T-cell (primary cell): ENCODE data around the gene NIPSNAP2. TPM values are rescaled to one million over a fixed set of nuclear protein-coding genes. Genes with fewer than 3 reads are reported as not detected.
A peak's percentile ranks its signal among the peaks of the same experiment; 100 is the strongest.

Source experiments
- ATAC-seq, 4 experiments: fragments of 200-7000 bp in 3 of 4; fragments of 150-1000 bp in 1 of 4; cut with Tn5 transposase; replicated peaks in 1 of 4; 1 replicate in 3 of 4; 2 replicates in 1 of 4; pipeline ENCODE4 v1.10.0; 2021; ENCODE audit warnings: moderate library complexity in 3 of 4, mild to moderate bottlenecking in 2 of 4, moderate number of reproducible peaks in 1 of 4
- CTCF ChIA-PET, 2 donors: fragments of 300-600 bp; sonication (Branson Sonifier 250); formaldehyde crosslinking; loops; one replicate each; lab custom pipeline; 2022; ENCODE audit warnings: antibody characterized with exemption in 2 of 2; lab: Charles Lee
- POLR2A ChIA-PET, 2 donors: fragments of 300-600 bp; sonication (Branson Sonifier 250); formaldehyde crosslinking; loops; one replicate each; lab custom pipeline; 2022; ENCODE audit warnings: antibody characterized with exemption in 2 of 2; lab: Charles Lee
- DNase-seq, 35 experiments: peaks; one replicate each; pipeline versions ENCODE4 v3.0.0 to v3.0.0-alpha.2; 2013 to 2023
- H3K27ac ChIP-seq: one replicate; pipeline ENCODE4 v1.5.1; 2013; ENCODE audit warnings: low read length
- H3K27me3 ChIP-seq, 2 experiments: replicated peaks in 1 of 2; 1 replicate in 1 of 2; 2 replicates in 1 of 2; pipeline versions ENCODE4 v1.6.1 to v1.7.0; 2013; ENCODE audit warnings: low read length in 1 of 2, mixed read lengths in 1 of 2; ENCODE audit not compliant: control insufficient read depth in 2 of 2, insufficient read depth in 2 of 2; ENCODE audit errors: extremely low read depth in 1 of 2
- H3K36me3 ChIP-seq, 2 donors: 1 replicate in 1 of 2; 2 replicates in 1 of 2; pipeline versions ENCODE4 v1.6.1 to v1.7.0; 2013; ENCODE audit warnings: low read length in 1 of 2; ENCODE audit not compliant: control insufficient read depth in 2 of 2, insufficient read depth in 1 of 2; ENCODE audit errors: extremely low read depth in 1 of 2
- H3K4me1 ChIP-seq, 2 experiments: 1 replicate in 1 of 2; 2 replicates in 1 of 2; pipeline versions ENCODE4 v1.6.1 to v1.7.0; 2013; ENCODE audit warnings: low read length in 2 of 2, mixed read lengths in 1 of 2; ENCODE audit not compliant: insufficient read depth in 2 of 2, control insufficient read depth in 1 of 2; ENCODE audit errors: extremely low read depth in 1 of 2
- H3K4me3 ChIP-seq, 2 donors: 1 replicate in 1 of 2; 2 replicates in 1 of 2; pipeline versions ENCODE4 v1.5.1 to v1.7.0; 2013; ENCODE audit warnings: mild to moderate bottlenecking in 2 of 2, low read length in 1 of 2, moderate library complexity in 1 of 2; ENCODE audit not compliant: control insufficient read depth in 1 of 2; ENCODE audit errors: extremely low read depth in 1 of 2
- H3K9me3 ChIP-seq: 2 replicates; pipeline ENCODE4 v1.7.0; 2013
- H3K27ac Mint-ChIP-seq, 2 donors: one replicate each; pipeline ENCODE4 v1.8.0; 2020 to 2021; ENCODE audit warnings: mild to moderate bottlenecking in 2 of 2, mixed read lengths in 2 of 2
- H3K27me3 Mint-ChIP-seq, 2 donors: one replicate each; pipeline ENCODE4 v1.8.0; 2021 to 2022; ENCODE audit warnings: mixed read lengths in 2 of 2
- H3K36me3 Mint-ChIP-seq: one replicate; pipeline ENCODE4 v1.8.0; 2021; ENCODE audit warnings: mixed read lengths
- H3K4me1 Mint-ChIP-seq, 3 donors: one replicate each; pipeline ENCODE4 v1.8.0; 2020 to 2022; ENCODE audit warnings: mixed read lengths in 3 of 3, mild to moderate bottlenecking in 1 of 3
- H3K4me3 Mint-ChIP-seq, 3 donors: one replicate each; pipeline ENCODE4 v1.8.0; 2020 to 2022; ENCODE audit warnings: mild to moderate bottlenecking in 3 of 3, mixed read lengths in 3 of 3, moderate library complexity in 3 of 3
- H3K9me3 Mint-ChIP-seq, 3 donors: one replicate each; pipeline ENCODE4 v1.8.0; 2020 to 2022; ENCODE audit warnings: mixed read lengths in 3 of 3
- WGBS: methylation state at CpG from one replicate; pipeline ENCODE4 v1.1.5; 2013; ENCODE audit warnings: missing lambda C conversion rate; ENCODE audit not compliant: insufficient coverage; 5-methylcytosine and 5-hydroxymethylcytosine counted together
- total RNA-seq, 35 experiments: library from RNA in 6 of 35; stranded (reverse) in 6 of 35; fragments of 120-200 nt in 1 of 35; gene quantifications; one replicate each; pipeline versions ENCODE4 v1.2.1 to v1.2.4 and lab custom pipeline; 2013 to 2026

Gene NIPSNAP2
- total RNA-seq, 5 donors from 2014 or later (not counting 1 experiment from before 2014, with no cell fraction given): 24.1 to 38.6 (median 28.4) TPM

DNA sequence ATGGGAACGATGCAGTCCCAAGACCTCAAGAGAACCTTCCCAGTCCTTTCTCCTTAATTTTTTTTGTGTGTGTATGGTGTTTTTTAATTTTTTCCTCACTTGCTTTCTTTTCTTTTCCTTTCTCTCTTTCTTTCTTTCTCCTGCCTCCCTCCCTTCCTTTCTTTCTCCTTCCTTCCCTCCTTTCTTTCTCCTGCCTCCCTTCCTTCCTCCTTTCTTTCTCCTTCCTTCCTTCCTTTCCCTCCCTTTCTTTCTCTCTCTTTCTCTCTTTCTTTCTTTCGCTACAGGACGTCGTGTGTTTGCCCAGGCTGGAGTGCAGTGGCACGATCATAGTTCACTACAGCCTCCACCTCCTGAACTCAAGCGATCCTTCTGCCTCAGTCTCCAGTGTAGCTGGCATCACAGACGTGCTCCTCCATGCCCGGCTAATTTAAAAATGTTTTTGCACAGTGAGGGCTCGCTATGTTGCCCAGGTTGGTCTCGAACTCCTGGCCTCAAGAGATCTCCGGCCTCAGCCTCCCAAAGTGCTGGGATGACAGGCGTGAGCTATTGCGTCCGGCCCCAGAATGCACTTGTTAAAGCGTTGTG is 709 bp upstream of the NIPSNAP2 start:
- Mint-ChIP-seq H3K27ac (peak overlapping the region; percentile 88 to 92), H3K9me3 (no peaks in the 10 kb centered on the region), H3K4me3 (peak overlapping the region; percentile 66 to 77 (median 69)), H3K36me3 (peaks cover 3% of the 10 kb centered on the region), H3K4me1 (peaks cover 36 to 40% (median 37%) of the 10 kb centered on the region in 3 donors), H3K27me3 (no peaks in the 10 kb centered on the region)
- peak overlapping the region; percentile 81 for H3K27ac ChIP-seq
- H3K36me3 ChIP-seq: peaks cover 0 to under 1% of the 10 kb centered on the region in 2 donors
- H3K4me3 ChIP-seq: peak overlapping the region; percentile 45 to 46
- H3K27me3 ChIP-seq: no peaks in the 10 kb centered on the region
- H3K9me3 ChIP-seq: no peaks in the 10 kb centered on the region
- 81% methylated on average over 10 of the region's 15 CpGs for WGBS
- DNase-seq (no peak), ATAC-seq (no peak)
- CTCF ChIA-PET: interaction anchor here (0.5 to 1.2 kb wide), 9 partner anchors 8 to 678 kb away, joined by 3 to 5 read pairs (median 3); no protein-coding TSS in a partner anchor
- POLR2A ChIA-PET: interaction anchor here in 1 of 2 donors (0.7 kb wide), 1 partner anchor 68 kb away, joined by 6 read pairs; no protein-coding TSS in a partner anchor
- H3K4me1 ChIP-seq: peaks cover 2 to 29% of the 10 kb centered on the region in 2 experiments

- 3% methylated on average over 11 of the region's 14 CpGs for WGBS
- Mint-ChIP-seq H3K4me1 (peaks cover 47 to 49% (median 47%) of the 10 kb centered on the region in 3 donors), H3K9me3 (no peaks in the 10 kb centered on the region), H3K27me3 (no peaks in the 10 kb centered on the region), H3K27ac (peak overlapping the region; percentile 85 to 92), H3K4me3 (peak overlapping the region; percentile 74 to 85 (median 84)), H3K36me3 (peaks cover 10% of the 10 kb centered on the region)
- Histone ChIP-seq H3K4me1 (peaks cover 2 to 33% of the 10 kb centered on the region in 2 experiments), H3K27me3 (no peaks in the 10 kb centered on the region), H3K9me3 (no peaks in the 10 kb centered on the region), H3K4me3 (peak overlapping the region; percentile 44 to 82), H3K36me3 (peaks cover 0 to 2% of the 10 kb centered on the region in 2 donors), H3K27ac (peak overlapping the region; percentile 64)
- ChIA-PET POLR2A (interaction anchor here in 1 of 2 donors (0.6 kb wide), 1 partner anchor 9 kb away, joined by 4 read pairs; no protein-coding TSS in a partner anchor), CTCF (interaction anchor here (0.7 to 1.2 kb wide), 3 partner anchors 64 to 565 kb away, joined by 3 to 4 read pairs (median 3); partner anchors contain the start of genes CCT6A (in 1 of the 2) and PSPH (in 1 of the 2))
- peak in 4 of 35 experiments; percentile 1 to 16 (median 11) for DNase-seq
- ATAC-seq: peak in 1 of 4 experiments; percentile 37
Measured at GRCh38 chr7:55965100-55965470, 700 bp downstream of the NIPSNAP2 start.

GRCh38 chr7:55965805-55966421 is 1.5 kb downstream of the NIPSNAP2 start:
- peaks cover 54 to 55% (median 55%) of the 10 kb centered on the region in 3 donors for H3K4me1 Mint-ChIP-seq
- POLR2A ChIA-PET: no interaction called here
- ATAC-seq (no peak), DNase-seq (no peak)
- H3K27me3 Mint-ChIP-seq: no peaks in the 10 kb centered on the region
- peak overlapping the region; percentile 38 to 44 for H3K27ac Mint-ChIP-seq
- no peak overlapping the region for H3K27ac ChIP-seq
- CTCF ChIA-PET: interaction anchor here (0.6 kb wide), 2 partner anchors 37 to 76 kb away, joined by 3 read pairs; no protein-coding TSS in a partner anchor
- peaks cover 0 to 2% of the 10 kb centered on the region in 2 donors for H3K36me3 ChIP-seq
- H3K27me3 ChIP-seq: no peaks in the 10 kb centered on the region
- 99% methylated on average over 8 of the region's 13 CpGs for WGBS
- no peaks in the 10 kb centered on the region for H3K9me3 ChIP-seq
- H3K9me3 Mint-ChIP-seq: no peaks in the 10 kb centered on the region
- H3K36me3 Mint-ChIP-seq: peaks cover 10% of the 10 kb centered on the region
- H3K4me1 ChIP-seq: peaks cover 2 to 34% of the 10 kb centered on the region in 2 experiments
- peak overlapping the region; percentile 41 to 74 (median 54) for H3K4me3 Mint-ChIP-seq
- H3K4me3 ChIP-seq: no peak overlapping the region

DNA sequence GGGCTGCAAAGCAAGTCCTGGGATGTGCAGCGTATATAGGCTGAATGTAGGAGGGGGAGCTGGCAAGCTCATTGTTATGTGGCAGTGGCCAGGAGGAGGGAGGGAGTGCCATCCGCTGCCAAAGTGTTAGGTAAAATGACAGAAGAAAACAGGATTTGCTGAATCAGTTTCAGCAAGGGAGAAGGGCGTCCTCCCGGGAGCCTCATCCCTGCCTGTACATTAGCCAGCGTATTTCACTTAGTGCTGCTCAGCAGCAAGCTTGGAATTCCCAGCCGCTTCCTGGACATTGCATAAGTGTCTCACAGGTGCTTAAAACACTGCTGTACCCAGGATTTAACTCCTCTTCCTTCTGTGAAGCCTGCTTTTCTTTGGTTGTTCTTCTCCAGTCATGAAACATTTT is 2.5 kb downstream of the NIPSNAP2 start:
- H3K9me3 Mint-ChIP-seq: no peaks in the 10 kb centered on the region
- H3K27me3 ChIP-seq: no peaks in the 10 kb centered on the region
- H3K9me3 ChIP-seq: no peaks in the 10 kb centered on the region
- H3K4me1 Mint-ChIP-seq: peaks cover 60 to 64% (median 61%) of the 10 kb centered on the region in 3 donors
- ATAC-seq: no peak
- H3K4me1 ChIP-seq: peaks cover 2 to 34% of the 10 kb centered on the region in 2 experiments
- POLR2A ChIA-PET: no interaction called here
- H3K27me3 Mint-ChIP-seq: no peaks in the 10 kb centered on the region
- peaks cover 0 to 2% of the 10 kb centered on the region in 2 donors for H3K36me3 ChIP-seq
- 82% methylated on average over 6 of the region's 6 CpGs for WGBS
- peak overlapping the region; percentile 10 to 50 for H3K27ac Mint-ChIP-seq
- H3K4me3 ChIP-seq: no peak overlapping the region
- no peak overlapping the region for H3K4me3 Mint-ChIP-seq
- peaks cover 10% of the 10 kb centered on the region for H3K36me3 Mint-ChIP-seq
- DNase-seq: no peak
- no peak overlapping the region for H3K27ac ChIP-seq
- CTCF ChIA-PET: interaction anchor here in 1 of 2 donors (0.6 kb wide), 1 partner anchor 75 kb away, joined by 3 read pairs; no protein-coding TSS in a partner anchor

GRCh38 chr7:55969391-55969790 is 5.0 kb downstream of the NIPSNAP2 start:
- Histone ChIP-seq H3K36me3 (peaks cover 0 to 2% of the 10 kb centered on the region in 2 donors), H3K4me3 (no peak overlapping the region), H3K9me3 (no peaks in the 10 kb centered on the region), H3K27me3 (no peaks in the 10 kb centered on the region), H3K4me1 (peaks cover 0 to 16% of the 10 kb centered on the region in 2 experiments), H3K27ac (no peak overlapping the region)
- Mint-ChIP-seq H3K27ac (peak overlapping the region in 1 of 2 donors; percentile 35), H3K4me1 (peaks cover 45 to 51% (median 51%) of the 10 kb centered on the region in 3 donors), H3K27me3 (no peaks in the 10 kb centered on the region), H3K36me3 (peaks cover 10% of the 10 kb centered on the region), H3K4me3 (no peak overlapping the region), H3K9me3 (no peaks in the 10 kb centered on the region)
- WGBS: 93% methylated on average over 2 of the region's 11 CpGs
- ChIA-PET POLR2A (interaction anchor here in 1 of 2 donors (0.6 kb wide), 1 partner anchor 9 kb away, joined by 3 read pairs; no protein-coding TSS in a partner anchor), CTCF (no interaction called here)
- DNase-seq (no peak), ATAC-seq (no peak)

DNA sequence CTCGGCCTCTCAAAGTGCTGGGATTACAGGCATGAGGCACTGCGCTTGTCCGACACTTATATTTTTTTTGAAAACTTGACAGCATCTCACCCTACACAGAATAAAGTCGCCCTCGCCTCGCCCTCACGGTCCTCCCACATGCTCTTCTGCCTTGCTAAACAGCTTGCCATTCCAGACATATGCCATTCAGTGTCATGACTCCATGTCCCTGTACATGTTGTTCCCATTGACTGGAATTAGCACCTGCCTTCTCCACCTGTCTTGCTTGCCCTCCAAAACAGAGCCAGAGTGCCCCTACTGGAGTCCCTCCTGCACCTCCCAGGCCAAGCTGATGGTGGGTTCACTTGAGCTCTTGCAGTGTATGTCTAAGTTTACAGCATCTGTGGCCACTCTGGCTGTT is 6.2 kb downstream of the NIPSNAP2 start:
- Histone ChIP-seq H3K4me1 (peaks cover 0 to 9% of the 10 kb centered on the region in 2 experiments), H3K27me3 (no peaks in the 10 kb centered on the region), H3K36me3 (peaks cover 0 to 2% of the 10 kb centered on the region in 2 donors), H3K9me3 (no peaks in the 10 kb centered on the region), H3K4me3 (no peak overlapping the region), H3K27ac (no peak overlapping the region)
- peaks cover 10% of the 10 kb centered on the region for H3K36me3 Mint-ChIP-seq
- CTCF ChIA-PET: no interaction called here
- H3K4me3 Mint-ChIP-seq: no peak overlapping the region
- WGBS: 98% methylated on average over 7 of the region's 7 CpGs
- H3K4me1 Mint-ChIP-seq: peaks cover 48 to 62% (median 53%) of the 10 kb centered on the region in 3 donors
- ATAC-seq (no peak), DNase-seq (no peak)
- H3K27me3 Mint-ChIP-seq: no peaks in the 10 kb centered on the region
- POLR2A ChIA-PET: interaction anchor here in 1 of 2 donors (0.7 kb wide), 1 partner anchor 42 kb away, joined by 7 read pairs; no protein-coding TSS in a partner anchor
- H3K9me3 Mint-ChIP-seq: no peaks in the 10 kb centered on the region
- peak overlapping the region in 1 of 2 donors; percentile 37 for H3K27ac Mint-ChIP-seq
